ENCODE results near the gene DES.

DNA sequence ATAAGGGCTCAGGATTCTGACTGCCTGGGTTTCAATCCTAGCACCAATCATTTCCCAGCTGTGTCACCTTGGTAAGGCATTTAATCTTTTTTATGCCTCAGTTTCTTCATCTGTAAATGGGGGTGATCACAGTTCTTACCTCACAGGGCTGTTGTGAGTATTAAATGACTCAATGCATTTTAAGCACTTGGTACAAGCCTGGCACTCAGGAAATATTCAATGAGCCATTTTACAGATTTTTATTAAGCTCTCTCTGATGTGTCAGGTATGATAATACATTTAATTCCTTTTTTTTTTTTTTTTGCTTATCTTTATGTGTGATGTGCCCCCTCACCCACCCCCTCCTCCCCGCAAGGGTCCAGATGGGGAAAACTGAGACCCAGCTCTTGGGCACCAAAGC lies 28.5 kb downstream of the DES start:
- TF ChIP-seq, protein P1, sequence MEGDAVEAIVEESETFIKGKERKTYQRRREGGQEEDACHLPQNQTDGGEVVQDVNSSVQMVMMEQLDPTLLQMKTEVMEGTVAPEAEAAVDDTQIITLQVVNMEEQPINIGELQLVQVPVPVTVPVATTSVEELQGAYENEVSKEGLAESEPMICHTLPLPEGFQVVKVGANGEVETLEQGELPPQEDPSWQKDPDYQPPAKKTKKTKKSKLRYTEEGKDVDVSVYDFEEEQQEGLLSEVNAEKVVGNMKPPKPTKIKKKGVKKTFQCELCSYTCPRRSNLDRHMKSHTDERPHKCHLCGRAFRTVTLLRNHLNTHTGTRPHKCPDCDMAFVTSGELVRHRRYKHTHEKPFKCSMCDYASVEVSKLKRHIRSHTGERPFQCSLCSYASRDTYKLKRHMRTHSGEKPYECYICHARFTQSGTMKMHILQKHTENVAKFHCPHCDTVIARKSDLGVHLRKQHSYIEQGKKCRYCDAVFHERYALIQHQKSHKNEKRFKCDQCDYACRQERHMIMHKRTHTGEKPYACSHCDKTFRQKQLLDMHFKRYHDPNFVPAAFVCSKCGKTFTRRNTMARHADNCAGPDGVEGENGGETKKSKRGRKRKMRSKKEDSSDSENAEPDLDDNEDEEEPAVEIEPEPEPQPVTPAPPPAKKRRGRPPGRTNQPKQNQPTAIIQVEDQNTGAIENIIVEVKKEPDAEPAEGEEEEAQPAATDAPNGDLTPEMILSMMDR (conservative IDR thresholded peaks at IDR 0.05 in 1 of 2, IDR thresholded peaks at IDR 0.05 in 1 of 2; ENCODE audit: extremely low read depth in 1 of 2, insufficient read depth in 1 of 2, low read depth in 1 of 2, low read length in 2 of 2): no peak
- TF ChIP-seq EZH2 (IDR thresholded peaks at IDR 0.05; ENCODE audit: borderline replicate concordance, low read length): no peak

All from mammary epithelial cell (primary cell).